Endothelial cell of umbilical vein (primary cell): ENCODE results near the gene SEC31A.

Source experiments
- CTCF ChIP-seq, 2 donors: IDR thresholded peaks; 1 replicate in 1 of 2; 2 replicates in 1 of 2; pipeline ENCODE4 v1.5.1; 2011; ENCODE audit warnings: low read length in 2 of 2, mild to moderate bottlenecking in 2 of 2, moderate library complexity in 2 of 2, control low read depth in 1 of 2, inconsistent platforms in 1 of 2, low read depth in 1 of 2; ENCODE audit not compliant: insufficient read depth in 1 of 2; ENCODE audit errors: extremely low read depth in 1 of 2
- POLR2A ChIP-seq: IDR thresholded peaks from 2 replicates; pipeline ENCODE4 v1.6.1; 2012; ENCODE audit warnings: low read depth, mild to moderate bottlenecking, control low read depth, low read length
- POLR2AphosphoS5 ChIP-seq: IDR thresholded peaks from 2 replicates; pipeline ENCODE4 v1.6.1; 2012; ENCODE audit warnings: low read depth, mild to moderate bottlenecking, control low read depth, low read length, moderate library complexity; ENCODE audit not compliant: insufficient read depth

- no peak for TF ChIP-seq CTCF (IDR thresholded peaks at IDR 0.05; ENCODE audit: extremely low read depth in 1 of 2, insufficient read depth in 1 of 2, low read depth in 1 of 2, low read length in 2 of 2)
- TF ChIP-seq POLR2A: no peak
- no peak for TF ChIP-seq POLR2AphosphoS5
Measured at GRCh38 chr4:82811392-82811791, 79.6 kb downstream of the SEC31A start.
